ENCODE data around the gene SH2D6.
"Not testable (repeated sequence)": the region's sequence is repeated elsewhere in the genome, so short reads cannot be mapped to it uniquely, and the experiment has no call there.

SH2D6 gene

GRCh38 chr2:85472261-85472660 is 53.7 kb downstream of the SH2D6 start:
- FAIRE-seq = no peak

- FAIRE-seq = no peak
These were observed 57.4 kb downstream of the SH2D6 start for GRCh38 chr2:85475799-85476490.

- no peak for FAIRE-seq
These were observed 58.1 kb downstream of the SH2D6 start for GRCh38 chr2:85476624-85477023.

- no peak for FAIRE-seq
These were observed 59.4 kb downstream of the SH2D6 start for GRCh38 chr2:85477884-85478283.

GRCh38 chr2:85481818-85482777 is 63.6 kb downstream of the SH2D6 start:
- FAIRE-seq = no peak

GRCh38 chr2:85484615-85485014 is 66.1 kb downstream of the SH2D6 start:
- FAIRE-seq = not testable (repeated sequence)

GRCh38 chr2:85485815-85486214 is 67.3 kb downstream of the SH2D6 start:
- FAIRE-seq = no peak

Measured in colon (tissue), 2 donors.